HepG2 (cell line): ENCODE measurements around the gene MED9. TPM values are rescaled to one million over a fixed set of nuclear protein-coding genes. Genes with fewer than 3 reads are reported as not detected.

Experiments
- ARID2 ChIP-seq: sonication (generic); formaldehyde crosslinking; IDR thresholded peaks from 2 replicates; pipeline ENCODE4 v1.8.1; 2022; ENCODE audit warnings: mild to moderate bottlenecking, missing genetic modification reagents, borderline replicate concordance
- BCL3 ChIP-seq: sonication (generic); formaldehyde crosslinking; IDR thresholded peaks from 2 replicates; pipeline ENCODE4 v1.5.1; 2020; ENCODE audit warnings: mild to moderate bottlenecking, missing genetic modification reagents, moderate library complexity
- BCLAF1 ChIP-seq: fragments of 450-650 bp; IDR thresholded peaks from 2 replicates; pipeline ENCODE4 v1.6.1; 2017; ENCODE audit warnings: mild to moderate bottlenecking
- DDIT3 ChIP-seq: sonication (generic); formaldehyde crosslinking; IDR thresholded peaks from 2 replicates; pipeline ENCODE4 v1.4.0; 2020; ENCODE audit warnings: mild to moderate bottlenecking, missing genetic modification reagents
- DRAP1 ChIP-seq: IDR thresholded peaks from 2 replicates; pipeline ENCODE4 v1.6.1; 2016; ENCODE audit warnings: missing genetic modification reagents, missing compliant biosample characterization
- NKX3-1 ChIP-seq: sonication (generic); formaldehyde crosslinking; IDR thresholded peaks from 2 replicates; pipeline ENCODE4 v1.5.0; 2020; ENCODE audit warnings: missing genetic modification reagents
- SAP130 ChIP-seq: IDR thresholded peaks from 2 replicates; pipeline ENCODE4 v1.6.1; 2016; ENCODE audit warnings: low read depth
- SETDB1 ChIP-seq: sonication (generic); formaldehyde crosslinking; IDR thresholded peaks from 2 replicates; pipeline ENCODE4 v1.5.1; 2020; ENCODE audit warnings: missing genetic modification reagents, mild to moderate bottlenecking, borderline replicate concordance
- SOX6 ChIP-seq, 2 experiments: fragments of 450-650 bp in 1 of 2; sonication (generic) in 1 of 2; formaldehyde crosslinking in 1 of 2; IDR thresholded peaks; 2 replicates each; pipeline versions ENCODE4 v1.4.0 to v1.6.1; 2017 to 2020; ENCODE audit warnings: antibody characterized with exemption in 1 of 2, mild to moderate bottlenecking in 1 of 2, missing genetic modification reagents in 1 of 2
- TAF1 ChIP-seq: sonication (generic); formaldehyde crosslinking; IDR thresholded peaks from 2 replicates; pipeline ENCODE4 v1.4.0; 2020; ENCODE audit warnings: missing genetic modification reagents
- TCF7L2 ChIP-seq: IDR thresholded peaks from 2 replicates; pipeline ENCODE4 v1.6.1; 2011; ENCODE audit warnings: mild to moderate bottlenecking, low read depth, low read length, moderate library complexity
- XRCC5 ChIP-seq: fragments of 200-400 bp; formaldehyde crosslinking; optimal IDR thresholded peaks from 2 replicates; pipeline ENCODE3; 2017; ENCODE audit warnings: mild to moderate bottlenecking, low read length
- ZBTB14 ChIP-seq: sonication (generic); formaldehyde crosslinking; IDR thresholded peaks from 2 replicates; pipeline ENCODE4 v1.4.0; 2020; ENCODE audit warnings: missing genetic modification reagents
- ZBTB38 ChIP-seq: sonication (generic); formaldehyde crosslinking; IDR thresholded peaks from 2 replicates; pipeline ENCODE4 v1.5.1; 2020; ENCODE audit warnings: mild to moderate bottlenecking, missing genetic modification reagents
- ZBTB4 ChIP-seq: sonication (generic); formaldehyde crosslinking; IDR thresholded peaks from 2 replicates; pipeline ENCODE4 v1.4.0; 2020; ENCODE audit warnings: missing genetic modification reagents, mild to moderate bottlenecking, borderline replicate concordance
- ZMAT5 ChIP-seq: sonication (generic); formaldehyde crosslinking; IDR thresholded peaks from 2 replicates; pipeline ENCODE4 v1.5.0; 2020; ENCODE audit warnings: mild to moderate bottlenecking, low read depth, missing genetic modification reagents, borderline replicate concordance
- ZNF20 ChIP-seq: sonication (generic); formaldehyde crosslinking; IDR thresholded peaks from 2 replicates; pipeline ENCODE4 v1.4.0; 2020; ENCODE audit warnings: mild to moderate bottlenecking, moderate library complexity, missing genetic modification reagents
- ZNF260 ChIP-seq: sonication (generic); formaldehyde crosslinking; IDR thresholded peaks from 2 replicates; pipeline ENCODE4 v1.4.0; 2020; ENCODE audit warnings: missing genetic modification reagents, low read depth, mild to moderate bottlenecking, borderline replicate concordance
- ZNF598 ChIP-seq: sonication (generic); formaldehyde crosslinking; IDR thresholded peaks from 2 replicates; pipeline ENCODE4 v1.5.1; 2020; ENCODE audit warnings: mild to moderate bottlenecking, missing genetic modification reagents, borderline replicate concordance
- ZNF879 ChIP-seq: sonication (generic); formaldehyde crosslinking; IDR thresholded peaks from 2 replicates; pipeline ENCODE4 v1.8.1; 2023; ENCODE audit warnings: missing genetic modification reagents
- ZSCAN20 ChIP-seq: sonication (generic); formaldehyde crosslinking; IDR thresholded peaks from 2 replicates; pipeline ENCODE4 v1.4.0; 2020; ENCODE audit warnings: missing genetic modification reagents, mild to moderate bottlenecking, borderline replicate concordance
- polyA plus RNA-seq, 8 experiments: library from polyadenylated mRNA; depleted of rRNA in 3 of 8; stranded (reverse) in 7 of 8; unstranded in 1 of 8; fragments of >200 nt; fragmentation: Illumina TruSeq in 4 of 8; extraction: Trizol in 4 of 8; gene quantifications; 2 replicates each; pipeline versions ENCODE4 v1.2.1 to v1.2.3, GENCODE V29; 2011 to 2016; ENCODE audit warnings: low read depth in 4 of 8, missing spikeins in 1 of 8, mixed read lengths in 1 of 8; ENCODE audit not compliant: insufficient read depth in 1 of 8
- total RNA-seq, 5 experiments: library from RNA; depleted of rRNA; stranded (reverse); fragments of >200 nt; fragmentation: Illumina TruSeq; extraction: Trizol; gene quantifications; 2 replicates each; pipeline ENCODE4 v1.2.3, GENCODE V29; 2016; ENCODE audit warnings: low read depth in 1 of 5

MED9 gene
- total and polyA plus RNA-seq, 2 of the 13 experiments (the other 11 are each of a cell fraction or from before 2014, with no cell fraction given) = 11.9 to 15.1 TPM

- TF ChIP-seq ZMAT5 (CRISPR knock-in tag) (no peak), TAF1 (CRISPR knock-in tag) (no peak), ZBTB14 (CRISPR knock-in tag) (no peak), XRCC5 (no peak), BCLAF1 (no peak), ARID2 (no peak), ZBTB38 (CRISPR knock-in tag) (no peak), TCF7L2 (no peak), ZBTB4 (CRISPR knock-in tag) (no peak), BCL3 (CRISPR knock-in tag) (no peak), ZNF879 (CRISPR knock-in tag) (no peak), SOX6 (IDR thresholded peaks at IDR 0.05) (no peak), SOX6 (CRISPR knock-in tag; IDR thresholded peaks at IDR 0.05) (0 out of 2 replicates have a peak, but pooled peaks have one; percentile 11), ZSCAN20 (CRISPR knock-in tag) (no peak), ZNF260 (CRISPR knock-in tag) (no peak), DRAP1 (CRISPR knock-in tag) (no peak), ZNF20 (CRISPR knock-in tag) (no peak), DDIT3 (no peak), ZNF598 (CRISPR knock-in tag) (no peak), SAP130 (CRISPR knock-in tag) (peak; percentile 71), SETDB1 (no peak), NKX3-1 (CRISPR knock-in tag) (no peak)
Measured at GRCh38 chr17:17435323-17435722, 41.5 kb upstream of the MED9 start (continued).
